Gastroesophageal sphincter (tissue), 4 donors: ENCODE measurements around the gene SLC6A4. TPM values are rescaled to one million over a fixed set of nuclear protein-coding genes. Genes with fewer than 3 reads are reported as not detected.
A peak's percentile ranks its signal among the peaks of the same experiment; 100 is the strongest.

Experiments used
- ATAC-seq: fragments of 150-250 bp; one replicate; pipeline ENCODE4 v1.9.1; 2016; ENCODE audit warnings: mild to moderate bottlenecking, moderate library complexity
- H3K27ac ChIP-seq, 4 donors: fragments of 200-600 bp; sonication (generic) in 3 of 4; 1 replicate in 3 of 4; 2 replicates in 1 of 4; pipeline ENCODE4 v1.5.1; 2016 to 2019
- H3K27me3 ChIP-seq: fragments of 200-600 bp; sonication (generic); one replicate; pipeline ENCODE4 v1.5.1; 2019
- H3K36me3 ChIP-seq, 2 donors: fragments of 200-600 bp; sonication (generic); one replicate each; pipeline ENCODE4 v1.5.1; 2019; ENCODE audit warnings: control low read depth in 1 of 2
- H3K4me1 ChIP-seq, 3 donors: fragments of 200-600 bp; sonication (generic); 1 replicate in 2 of 3; 2 replicates in 1 of 3; pipeline ENCODE4 v1.5.1; 2016 to 2019; ENCODE audit warnings: control low read depth in 2 of 3
- H3K4me3 ChIP-seq, 2 donors: fragments of 200-600 bp; sonication (generic); one replicate each; pipeline ENCODE4 v1.5.1; 2019; ENCODE audit warnings: mild to moderate bottlenecking in 1 of 2, moderate library complexity in 1 of 2
- H3K9me3 ChIP-seq, 3 donors: fragments of 200-600 bp; sonication (generic); one replicate each; pipeline ENCODE4 v1.5.1; 2017 to 2019; ENCODE audit warnings: control low read depth in 2 of 3
- EP300 ChIP-seq: sonication (generic); formaldehyde crosslinking; IDR thresholded peaks from one replicate; pipeline ENCODE4 v1.6.1; 2017; ENCODE audit warnings: antibody characterized with exemption, mild to moderate bottlenecking
- POLR2A ChIP-seq, 2 donors: fragments of 450-650 bp; IDR thresholded peaks; one replicate each; pipeline ENCODE4 v1.6.1; 2017; ENCODE audit warnings: antibody characterized with exemption in 2 of 2, mild to moderate bottlenecking in 2 of 2, moderate library complexity in 1 of 2
- POLR2AphosphoS5 ChIP-seq: sonication (generic); formaldehyde crosslinking; IDR thresholded peaks from one replicate; pipeline ENCODE4 v1.6.1; 2017; ENCODE audit warnings: antibody characterized with exemption
- WGBS, 2 donors: methylation state at CpG; one replicate each; pipeline ENCODE4 v1.1.5; 2018; ENCODE audit warnings: low coverage in 1 of 2; 5-methylcytosine and 5-hydroxymethylcytosine counted together
- total RNA-seq, 4 donors: library from RNA; depleted of rRNA; stranded (reverse); fragments of >200 nt; gene quantifications; one replicate each; pipeline ENCODE4 v1.1.0, GENCODE V29; 2016
- TF ChIP-seq, protein P1 (sequence below), 4 experiments: fragments of 200-600 bp in 2 of 4; fragments of 450-650 bp in 2 of 4; sonication (generic) in 1 of 4; IDR thresholded peaks; one replicate each; pipeline ENCODE4 v1.5.1; 2017 to 2019; ENCODE audit warnings: antibody characterized with exemption in 4 of 4, mild to moderate bottlenecking in 2 of 4, moderate library complexity in 2 of 4

Gene SLC6A4
- total RNA-seq, 4 donors from 2014 or later: under 0.01 to 0.22 (median 0.09) TPM

DNA sequence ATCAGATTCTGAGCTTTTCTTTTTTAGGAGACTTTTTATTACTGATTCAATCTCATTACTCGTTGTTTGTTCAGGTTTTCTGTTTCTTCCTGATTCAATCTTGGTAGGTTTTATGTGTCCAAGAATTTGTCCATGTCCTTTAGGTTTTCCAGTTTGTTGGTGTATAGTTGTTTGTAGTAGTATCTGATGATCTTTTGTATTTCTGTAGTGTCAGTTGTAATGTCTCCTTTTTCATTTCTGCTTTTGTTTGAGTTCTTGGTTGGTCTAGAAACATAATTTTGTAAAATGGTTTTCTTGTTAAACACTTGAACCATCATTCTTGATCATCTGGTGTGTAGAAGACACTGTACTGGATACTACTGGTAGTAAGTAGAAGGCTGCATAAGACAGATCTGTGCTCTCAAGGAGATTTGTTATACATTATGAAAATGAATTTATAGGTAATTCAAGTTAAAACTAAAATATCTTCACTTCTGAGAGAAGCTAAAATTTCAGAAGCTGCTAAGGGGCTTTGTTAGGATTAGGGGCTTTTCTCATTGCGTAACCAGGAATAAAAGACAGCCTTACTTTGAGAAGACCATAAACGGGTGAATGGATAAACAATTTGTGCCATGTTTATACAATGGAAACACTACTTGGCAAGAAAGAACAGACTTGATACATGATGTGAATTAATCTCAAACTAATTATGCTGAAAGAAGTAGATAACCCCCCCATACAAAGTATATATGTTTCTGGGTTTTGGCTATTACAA is 74.9 kb downstream of the SLC6A4 start:
- H3K36me3 ChIP-seq: peaks cover 0 to 16% of the 10 kb centered on the region in 2 donors
- 41 to 61% methylated on average over 3 of the region's 3 CpGs for WGBS, 2 donors
- H3K27ac ChIP-seq: peak overlapping the region in 2 of 4 donors; percentile 6 to 65

DNA sequence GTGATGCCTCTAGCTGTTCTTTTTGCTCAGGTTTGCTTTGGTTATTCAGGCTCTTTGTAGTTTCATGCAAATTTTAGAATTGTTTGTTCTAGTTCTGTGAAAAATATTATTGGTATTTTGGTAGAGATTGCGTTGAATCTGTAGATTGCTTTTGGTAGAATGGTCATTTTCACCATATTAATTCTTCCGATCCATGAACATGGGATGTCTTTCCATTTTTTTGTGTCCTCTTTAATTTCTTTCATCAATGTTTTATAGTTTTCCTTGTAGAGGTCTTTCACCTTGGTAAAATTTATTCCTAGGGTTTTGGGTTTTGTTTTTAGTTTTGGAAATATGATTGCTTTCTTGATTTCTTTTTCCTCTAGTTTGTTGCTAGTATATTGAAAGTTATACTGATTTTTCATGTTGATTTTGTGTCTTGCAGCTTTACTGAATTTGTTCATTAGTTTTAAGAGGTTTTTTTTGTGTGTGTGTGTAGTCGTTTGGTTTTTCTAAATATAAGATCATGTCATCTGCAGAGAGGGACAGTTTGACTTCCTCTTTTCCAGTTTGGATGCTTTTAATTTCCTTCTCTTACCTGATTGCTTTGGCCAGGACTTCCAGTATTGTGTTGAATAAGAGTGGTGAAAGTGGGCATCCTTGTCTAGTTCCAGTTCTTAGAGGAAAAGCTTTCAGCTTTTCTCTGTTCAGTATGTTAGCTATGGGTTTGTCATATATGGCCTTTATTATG is 76.4 kb downstream of the SLC6A4 start:
- no peak for TF ChIP-seq POLR2A (IDR thresholded peaks at IDR 0.05)
- TF ChIP-seq EP300: no peak
- TF ChIP-seq, protein P1, sequence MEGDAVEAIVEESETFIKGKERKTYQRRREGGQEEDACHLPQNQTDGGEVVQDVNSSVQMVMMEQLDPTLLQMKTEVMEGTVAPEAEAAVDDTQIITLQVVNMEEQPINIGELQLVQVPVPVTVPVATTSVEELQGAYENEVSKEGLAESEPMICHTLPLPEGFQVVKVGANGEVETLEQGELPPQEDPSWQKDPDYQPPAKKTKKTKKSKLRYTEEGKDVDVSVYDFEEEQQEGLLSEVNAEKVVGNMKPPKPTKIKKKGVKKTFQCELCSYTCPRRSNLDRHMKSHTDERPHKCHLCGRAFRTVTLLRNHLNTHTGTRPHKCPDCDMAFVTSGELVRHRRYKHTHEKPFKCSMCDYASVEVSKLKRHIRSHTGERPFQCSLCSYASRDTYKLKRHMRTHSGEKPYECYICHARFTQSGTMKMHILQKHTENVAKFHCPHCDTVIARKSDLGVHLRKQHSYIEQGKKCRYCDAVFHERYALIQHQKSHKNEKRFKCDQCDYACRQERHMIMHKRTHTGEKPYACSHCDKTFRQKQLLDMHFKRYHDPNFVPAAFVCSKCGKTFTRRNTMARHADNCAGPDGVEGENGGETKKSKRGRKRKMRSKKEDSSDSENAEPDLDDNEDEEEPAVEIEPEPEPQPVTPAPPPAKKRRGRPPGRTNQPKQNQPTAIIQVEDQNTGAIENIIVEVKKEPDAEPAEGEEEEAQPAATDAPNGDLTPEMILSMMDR (IDR thresholded peaks at IDR 0.05): no peak
- TF ChIP-seq POLR2AphosphoS5: no peak
- 93 to 98% methylated on average over 3 of the region's 3 CpGs for WGBS, 2 donors
- Histone ChIP-seq H3K36me3 (peaks cover 0 to 10% of the 10 kb centered on the region in 2 donors), H3K9me3 (peaks cover 0 to 14% (median 0%) of the 10 kb centered on the region in 3 donors), H3K4me3 (no peak overlapping the region), H3K27ac (no peak overlapping the region), H3K27me3 (no peaks in the 10 kb centered on the region), H3K4me1 (peaks cover 8 to 24% (median 8%) of the 10 kb centered on the region in 3 donors)
- ATAC-seq: no peak

More for the DNA sequence above, 74.9 kb downstream of the SLC6A4 start:
- Histone ChIP-seq H3K4me3 (no peak overlapping the region), H3K9me3 (peaks cover 0 to 14% (median 0%) of the 10 kb centered on the region in 3 donors), H3K4me1 (peaks cover 8 to 24% (median 8%) of the 10 kb centered on the region in 3 donors), H3K27me3 (no peaks in the 10 kb centered on the region)
- TF ChIP-seq, protein P1 (IDR thresholded peaks at IDR 0.05): no peak
- TF ChIP-seq POLR2AphosphoS5 (no peak), EP300 (no peak), POLR2A (IDR thresholded peaks at IDR 0.05) (no peak)
- ATAC-seq: no peak

DNA sequence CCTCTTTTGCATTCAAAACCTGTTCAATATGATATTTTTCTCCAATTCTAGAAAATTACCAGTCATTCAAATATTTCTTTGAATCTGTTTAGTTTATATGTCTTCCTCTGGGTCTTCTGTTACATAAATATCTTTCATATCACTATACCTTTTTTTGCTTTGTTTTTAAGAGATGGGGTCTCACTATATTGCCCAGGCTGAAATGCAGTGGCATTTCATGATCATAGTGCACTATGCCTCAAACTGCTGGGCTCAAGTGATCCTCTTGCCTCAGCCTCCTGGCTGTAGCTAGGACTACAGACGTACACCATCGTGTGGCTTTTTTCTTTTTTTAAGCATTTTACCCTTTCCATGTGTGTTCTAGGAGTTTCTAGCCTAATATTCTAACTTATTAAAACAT is 80.1 kb downstream of the SLC6A4 start:
- no peak for ATAC-seq
- TF ChIP-seq, protein P1 (IDR thresholded peaks at IDR 0.05): no peak
- TF ChIP-seq POLR2AphosphoS5 (no peak), EP300 (no peak), POLR2A (IDR thresholded peaks at IDR 0.05) (no peak)
- no peaks in the 10 kb centered on the region for H3K27me3 ChIP-seq
- H3K27ac ChIP-seq: no peak overlapping the region
- WGBS, 2 donors: 89 to 94% methylated on average over 2 of the region's 2 CpGs
- peaks cover 0 to 15% of the 10 kb centered on the region in 2 donors for H3K36me3 ChIP-seq
- H3K4me3 ChIP-seq: no peak overlapping the region
- no peaks in the 10 kb centered on the region for H3K4me1 ChIP-seq
- peaks cover 0 to 14% (median 0%) of the 10 kb centered on the region in 3 donors for H3K9me3 ChIP-seq

DNA sequence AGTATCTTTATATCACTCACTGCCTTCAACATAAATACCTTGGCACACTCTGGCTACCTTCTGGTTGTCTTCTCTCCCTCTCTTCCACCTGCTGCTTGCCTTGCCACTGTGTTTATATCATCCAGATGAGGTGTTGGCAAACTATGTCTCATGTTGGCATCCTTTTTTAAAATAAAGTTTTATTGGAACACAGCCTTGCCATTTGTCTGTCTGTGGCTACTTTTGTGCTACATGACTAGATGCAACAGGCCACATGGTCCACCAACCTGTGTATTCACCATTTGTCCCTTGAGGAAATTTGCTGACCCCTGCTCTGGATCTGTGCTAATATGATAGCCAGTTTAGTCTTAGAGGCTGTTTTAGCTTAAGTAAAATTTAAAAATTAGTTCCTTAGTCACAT is 82.0 kb downstream of the SLC6A4 start:
- H3K4me3 ChIP-seq: no peak overlapping the region

More for the DNA sequence above, 82.0 kb downstream of the SLC6A4 start:
- H3K27me3 ChIP-seq: no peaks in the 10 kb centered on the region
- no peak for TF ChIP-seq EP300
- no peak for TF ChIP-seq POLR2AphosphoS5
- no peak for TF ChIP-seq POLR2A (IDR thresholded peaks at IDR 0.05)
- TF ChIP-seq, protein P1 (IDR thresholded peaks at IDR 0.05): no peak
- H3K36me3 ChIP-seq: peaks cover 0 to 10% of the 10 kb centered on the region in 2 donors
- ATAC-seq: no peak
- H3K27ac ChIP-seq: no peak overlapping the region
- peaks cover 0 to under 1% (median 0%) of the 10 kb centered on the region in 3 donors for H3K4me1 ChIP-seq
- no peaks in the 10 kb centered on the region for H3K9me3 ChIP-seq
